SK-N-SH treated with all-trans-retinoic acid at 6 μM for 48 hours (cell line): ENCODE measurements around the gene LGR4.
A peak's percentile ranks its signal among the peaks of the same experiment; 100 is the strongest.

Experiments used
- ATAC-seq: fragments of 200-7000 bp; cut with Tn5 transposase; 3 replicates; pipeline ENCODE4 v1.9.1; 2020; ENCODE audit warnings: mild to moderate bottlenecking, moderate library complexity
- ARNTL ChIP-seq: fragments of 450-650 bp; formaldehyde crosslinking; IDR thresholded peaks from 2 replicates; pipeline ENCODE4 v1.5.0; 2020; ENCODE audit warnings: low read depth, mild to moderate bottlenecking, moderate library complexity, borderline replicate concordance
- BACH2 ChIP-seq: fragments of 250-450 bp; sonication (Bioruptor Pico); IDR thresholded peaks from 2 replicates; pipeline ENCODE4 v1.9.0; 2021; ENCODE audit warnings: mild to moderate bottlenecking, borderline replicate concordance
- CSDC2 ChIP-seq: fragments of 250-450 bp; sonication (Bioruptor Pico); IDR thresholded peaks from 2 replicates; pipeline ENCODE4 v1.5.0; 2020; ENCODE audit warnings: mild to moderate bottlenecking, moderate library complexity
- CSRNP3 ChIP-seq: fragments of 250-450 bp; sonication (Bioruptor Pico); IDR thresholded peaks from 2 replicates; pipeline ENCODE4 v1.5.1; 2021; ENCODE audit warnings: mild to moderate bottlenecking, moderate library complexity
- ESRRG ChIP-seq: fragments of 250-450 bp; sonication (Bioruptor Pico); IDR thresholded peaks from 2 replicates; pipeline ENCODE4 v1.6.1; 2021; ENCODE audit warnings: mild to moderate bottlenecking
- GLIS3 ChIP-seq: fragments of 250-450 bp; sonication (Bioruptor Pico); IDR thresholded peaks from 2 replicates; pipeline ENCODE4 v1.5.0; 2020; ENCODE audit warnings: mild to moderate bottlenecking, moderate library complexity
- OSR1 ChIP-seq: fragments of 250-450 bp; sonication (Bioruptor Pico); IDR thresholded peaks from 2 replicates; pipeline ENCODE4 v1.8.0; 2022; ENCODE audit warnings: moderate library complexity, mild to moderate bottlenecking, inconsistent platforms
- PPARA ChIP-seq: fragments of 250-450 bp; sonication (Bioruptor Pico); IDR thresholded peaks from 2 replicates; pipeline ENCODE4 v1.5.0; 2020; ENCODE audit warnings: mild to moderate bottlenecking, borderline replicate concordance
- RARB ChIP-seq: fragments of 250-450 bp; sonication (Bioruptor Pico); IDR thresholded peaks from 2 replicates; pipeline ENCODE4 v1.8.0; 2021; ENCODE audit warnings: mild to moderate bottlenecking, moderate library complexity
- SNAI2 ChIP-seq: fragments of 250-450 bp; sonication (Bioruptor Pico); IDR thresholded peaks from 2 replicates; pipeline ENCODE4 v1.5.0; 2020; ENCODE audit warnings: mild to moderate bottlenecking, moderate library complexity
- TCF4 ChIP-seq: fragments of 250-450 bp; sonication (Bioruptor Pico); IDR thresholded peaks from 2 replicates; pipeline ENCODE4 v1.8.0; 2021; ENCODE audit warnings: mild to moderate bottlenecking, moderate library complexity, borderline replicate concordance
- TOX ChIP-seq: fragments of 250-450 bp; sonication (Bioruptor Pico); IDR thresholded peaks from 2 replicates; pipeline ENCODE4 v1.8.0; 2021; ENCODE audit warnings: mild to moderate bottlenecking, moderate library complexity, borderline replicate concordance
- TSHZ2 ChIP-seq: fragments of 250-450 bp; sonication (Bioruptor Pico); IDR thresholded peaks from 2 replicates; pipeline ENCODE4 v1.5.0; 2020; ENCODE audit warnings: mild to moderate bottlenecking, moderate library complexity
- ZC3H10 ChIP-seq: fragments of 250-450 bp; sonication (Bioruptor Pico); IDR thresholded peaks from 2 replicates; pipeline ENCODE4 v1.5.1; 2021; ENCODE audit warnings: mild to moderate bottlenecking, moderate library complexity
- ZFP3 ChIP-seq: fragments of 250-450 bp; sonication (Bioruptor Pico); IDR thresholded peaks from 2 replicates; pipeline ENCODE4 v1.5.0; 2020; ENCODE audit warnings: mild to moderate bottlenecking, moderate library complexity
- ZFP30 ChIP-seq: fragments of 450-650 bp; formaldehyde crosslinking; IDR thresholded peaks from 2 replicates; pipeline ENCODE4 v1.5.0; 2022; ENCODE audit warnings: mild to moderate bottlenecking, moderate library complexity
- ZNF565 ChIP-seq: fragments of 450-650 bp; formaldehyde crosslinking; conservative IDR thresholded peaks from 2 replicates; pipeline ENCODE4 v1.5.0; 2020; ENCODE audit warnings: low read depth, mild to moderate bottlenecking, moderate library complexity
- TF ChIP-seq, protein P1 (sequence below): fragments of 250-450 bp; sonication (Bioruptor Pico); IDR thresholded peaks from 2 replicates; pipeline ENCODE4 v1.8.0; 2020; ENCODE audit warnings: mild to moderate bottlenecking, moderate library complexity, borderline replicate concordance
- TF ChIP-seq, protein P2 (sequence below): fragments of 250-450 bp; sonication (Bioruptor Pico); IDR thresholded peaks from 2 replicates; pipeline ENCODE4 v1.5.1; 2020; ENCODE audit warnings: low read depth, mild to moderate bottlenecking, moderate library complexity

Gene LGR4

DNA sequence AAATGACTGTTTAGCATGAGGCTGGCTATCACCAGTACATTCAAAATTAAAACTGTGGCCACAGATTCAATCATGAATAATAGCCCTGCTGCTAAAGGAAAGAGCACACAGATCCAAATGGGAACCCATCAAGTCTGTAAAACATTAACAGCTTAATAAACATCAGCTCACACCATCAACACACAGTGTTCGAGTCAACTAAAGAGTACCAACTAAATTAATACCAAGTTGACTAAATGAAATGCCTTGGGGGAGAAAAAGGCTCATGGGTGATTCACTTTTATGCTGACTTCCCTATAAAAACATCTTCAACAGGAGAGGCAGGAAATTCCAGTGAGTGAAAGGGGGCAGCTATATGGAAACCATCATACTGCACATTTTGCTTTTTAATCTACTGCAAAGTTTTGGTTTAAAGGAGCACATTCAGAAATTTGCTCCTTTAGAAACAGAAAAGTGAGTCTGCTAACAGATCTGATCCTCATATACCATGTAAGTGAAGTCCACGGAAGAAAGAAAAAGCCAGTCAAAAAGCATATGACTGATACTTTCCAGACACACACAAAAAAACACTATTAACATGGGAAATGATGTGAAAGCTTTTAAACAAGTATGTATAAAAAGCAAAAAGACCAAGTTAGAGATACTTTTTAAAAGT is 16.3 kb downstream of the LGR4 start:
- ATAC-seq: peak; percentile 85
- TF ChIP-seq TSHZ2 (no peak), ZFP3 (CRISPR knock-in tag) (no peak), CSDC2 (no peak), TOX (CRISPR knock-in tag) (no peak), ARNTL (CRISPR knock-in tag) (no peak)
- TF ChIP-seq, all 23 proteins: peak for 0

DNA sequence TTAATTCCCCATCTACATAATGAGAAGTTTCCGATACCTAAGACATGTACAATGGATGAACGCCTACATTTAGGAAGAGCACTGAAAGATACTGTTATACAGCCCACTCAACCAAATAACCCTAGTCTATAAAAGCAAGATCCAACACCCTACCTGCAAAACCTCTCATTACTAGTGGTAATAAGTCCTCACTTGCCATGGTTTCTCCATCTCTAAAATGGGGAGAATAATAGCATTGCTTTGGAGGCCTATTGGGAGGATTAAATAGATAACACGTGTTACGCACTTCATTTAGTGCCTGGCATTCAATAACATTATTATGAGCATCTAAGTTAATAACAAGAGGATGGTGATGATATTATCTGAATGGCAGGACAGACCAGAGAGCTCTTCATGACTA is 16.9 kb downstream of the LGR4 start:
- TF ChIP-seq ZNF565 (CRISPR knock-in tag): no peak
- TF ChIP-seq TOX (CRISPR knock-in tag): no peak
- no peak for TF ChIP-seq ZFP30 (CRISPR knock-in tag)
- TF ChIP-seq OSR1 (CRISPR knock-in tag): no peak
- ATAC-seq: no peak

GRCh38 chr11:27453701-27454100 is 18.9 kb downstream of the LGR4 start:
- ATAC-seq: no peak

More at GRCh38 chr11:27453701-27454100, 18.9 kb downstream of the LGR4 start:
- TF ChIP-seq PPARA (CRISPR knock-in tag) (no peak), TOX (CRISPR knock-in tag) (no peak), SNAI2 (CRISPR knock-in tag) (no peak), TSHZ2 (no peak), ZC3H10 (CRISPR knock-in tag) (no peak), CSRNP3 (CRISPR knock-in tag) (no peak), GLIS3 (CRISPR knock-in tag) (no peak), ZNF565 (CRISPR knock-in tag) (no peak), ESRRG (CRISPR knock-in tag) (no peak), TCF4 (CRISPR knock-in tag) (no peak), RARB (CRISPR knock-in tag) (no peak), BACH2 (CRISPR knock-in tag) (no peak), ZFP3 (CRISPR knock-in tag) (no peak)
- TF ChIP-seq, protein P1, sequence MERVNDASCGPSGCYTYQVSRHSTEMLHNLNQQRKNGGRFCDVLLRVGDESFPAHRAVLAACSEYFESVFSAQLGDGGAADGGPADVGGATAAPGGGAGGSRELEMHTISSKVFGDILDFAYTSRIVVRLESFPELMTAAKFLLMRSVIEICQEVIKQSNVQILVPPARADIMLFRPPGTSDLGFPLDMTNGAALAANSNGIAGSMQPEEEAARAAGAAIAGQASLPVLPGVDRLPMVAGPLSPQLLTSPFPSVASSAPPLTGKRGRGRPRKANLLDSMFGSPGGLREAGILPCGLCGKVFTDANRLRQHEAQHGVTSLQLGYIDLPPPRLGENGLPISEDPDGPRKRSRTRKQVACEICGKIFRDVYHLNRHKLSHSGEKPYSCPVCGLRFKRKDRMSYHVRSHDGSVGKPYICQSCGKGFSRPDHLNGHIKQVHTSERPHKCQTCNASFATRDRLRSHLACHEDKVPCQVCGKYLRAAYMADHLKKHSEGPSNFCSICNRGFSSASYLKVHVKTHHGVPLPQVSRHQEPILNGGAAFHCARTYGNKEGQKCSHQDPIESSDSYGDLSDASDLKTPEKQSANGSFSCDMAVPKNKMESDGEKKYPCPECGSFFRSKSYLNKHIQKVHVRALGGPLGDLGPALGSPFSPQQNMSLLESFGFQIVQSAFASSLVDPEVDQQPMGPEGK (CRISPR knock-in tag): no peak
- TF ChIP-seq, protein P2, sequence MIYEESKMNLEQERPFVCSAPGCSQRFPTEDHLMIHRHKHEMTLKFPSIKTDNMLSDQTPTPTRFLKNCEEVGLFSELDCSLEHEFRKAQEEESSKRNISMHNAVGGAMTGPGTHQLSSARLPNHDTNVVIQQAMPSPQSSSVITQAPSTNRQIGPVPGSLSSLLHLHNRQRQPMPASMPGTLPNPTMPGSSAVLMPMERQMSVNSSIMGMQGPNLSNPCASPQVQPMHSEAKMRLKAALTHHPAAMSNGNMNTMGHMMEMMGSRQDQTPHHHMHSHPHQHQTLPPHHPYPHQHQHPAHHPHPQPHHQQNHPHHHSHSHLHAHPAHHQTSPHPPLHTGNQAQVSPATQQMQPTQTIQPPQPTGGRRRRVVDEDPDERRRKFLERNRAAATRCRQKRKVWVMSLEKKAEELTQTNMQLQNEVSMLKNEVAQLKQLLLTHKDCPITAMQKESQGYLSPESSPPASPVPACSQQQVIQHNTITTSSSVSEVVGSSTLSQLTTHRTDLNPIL: no peak
